OCI-LY3 (cell line): ENCODE measurements around the gene ZNF831.

Source experiments
- EZH2phosphoT487 ChIP-seq: fragments of 200-600 bp; shearing (Covaris generic); IDR thresholded peaks from 2 replicates; pipeline ENCODE4 v1.6.1; 2018; ENCODE audit warnings: antibody characterized with exemption, mixed run types, low read depth
- TF ChIP-seq, protein P1 (sequence below): fragments of 200-600, 300-600 bp; sonication (generic); IDR thresholded peaks from 2 replicates; pipeline ENCODE4 v1.5.1; 2014; ENCODE audit warnings: antibody characterized with exemption, low read length, low read depth

DNA sequence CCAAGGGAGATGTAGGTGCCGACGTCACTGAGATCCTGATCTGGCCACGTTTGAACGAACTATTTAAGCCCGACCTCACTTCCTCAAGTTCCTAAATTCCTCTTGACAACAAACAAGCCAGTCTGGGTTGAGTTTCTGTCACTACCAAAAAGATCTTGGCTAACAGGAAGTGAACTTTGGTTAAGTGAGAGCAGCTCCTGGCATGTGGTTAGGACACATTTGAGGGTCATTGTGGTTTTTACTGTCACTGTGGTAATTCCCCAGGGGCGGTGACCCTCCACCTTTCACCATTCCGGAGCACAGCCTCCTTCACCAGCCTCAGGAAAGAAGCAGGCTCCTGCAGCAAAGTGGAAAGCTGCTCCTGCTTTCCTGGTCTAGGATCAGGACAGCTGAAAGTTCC is 43.1 kb upstream of the ZNF831 start:
- TF ChIP-seq, protein P1, sequence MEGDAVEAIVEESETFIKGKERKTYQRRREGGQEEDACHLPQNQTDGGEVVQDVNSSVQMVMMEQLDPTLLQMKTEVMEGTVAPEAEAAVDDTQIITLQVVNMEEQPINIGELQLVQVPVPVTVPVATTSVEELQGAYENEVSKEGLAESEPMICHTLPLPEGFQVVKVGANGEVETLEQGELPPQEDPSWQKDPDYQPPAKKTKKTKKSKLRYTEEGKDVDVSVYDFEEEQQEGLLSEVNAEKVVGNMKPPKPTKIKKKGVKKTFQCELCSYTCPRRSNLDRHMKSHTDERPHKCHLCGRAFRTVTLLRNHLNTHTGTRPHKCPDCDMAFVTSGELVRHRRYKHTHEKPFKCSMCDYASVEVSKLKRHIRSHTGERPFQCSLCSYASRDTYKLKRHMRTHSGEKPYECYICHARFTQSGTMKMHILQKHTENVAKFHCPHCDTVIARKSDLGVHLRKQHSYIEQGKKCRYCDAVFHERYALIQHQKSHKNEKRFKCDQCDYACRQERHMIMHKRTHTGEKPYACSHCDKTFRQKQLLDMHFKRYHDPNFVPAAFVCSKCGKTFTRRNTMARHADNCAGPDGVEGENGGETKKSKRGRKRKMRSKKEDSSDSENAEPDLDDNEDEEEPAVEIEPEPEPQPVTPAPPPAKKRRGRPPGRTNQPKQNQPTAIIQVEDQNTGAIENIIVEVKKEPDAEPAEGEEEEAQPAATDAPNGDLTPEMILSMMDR = no peak
- no peak for TF ChIP-seq EZH2phosphoT487
